Panc1 (cell line): ENCODE measurements around the gene NOTCH1. TPM values are rescaled to one million over a fixed set of nuclear protein-coding genes. Genes with fewer than 3 reads are reported as not detected.

Experiments
- ATAC-seq: fragments of 200-7000 bp; cut with Tn5 transposase; 2 replicates; pipeline ENCODE4 v1.9.1; 2020; ENCODE audit warnings: mild to moderate bottlenecking, moderate library complexity
- BruUV-seq: library from RNA; stranded (reverse); fragments of 400-500 nt; replicated peaks from 2 replicates; lab custom pipeline; 2021; lab: Mats Ljungman, UMichigan
- CTCF ChIA-PET: fragments of 300-600 bp; sonication (Branson Sonifier 250); formaldehyde crosslinking; loops from one replicate; lab custom pipeline; 2022; ENCODE audit warnings: antibody characterized with exemption; lab: Charles Lee
- POLR2A ChIA-PET: fragments of 300-600 bp; sonication (Branson Sonifier 250); formaldehyde crosslinking; loops from one replicate; lab custom pipeline; 2022; ENCODE audit warnings: antibody characterized with exemption; lab: Charles Lee
- DNase-seq: peaks from one replicate; pipeline ENCODE4 v3.0.0-alpha.2; 2010; ENCODE audit warnings: low read depth, low spot score
- H3K27ac ChIP-seq: 2 replicates; pipeline ENCODE4 v1.5.1; 2011; ENCODE audit warnings: mild to moderate bottlenecking, low read length, inconsistent platforms
- H3K27me3 ChIP-seq: fragments of 200-500 bp; sonication (Bioruptor generic); 2 replicates; pipeline ENCODE4 v1.6.0; 2014; ENCODE audit warnings: low read length, inconsistent platforms; ENCODE audit not compliant: control insufficient read depth, insufficient read depth
- H3K36me3 ChIP-seq: fragments of 200-500 bp; sonication (Bioruptor generic); 2 replicates; pipeline ENCODE4 v1.5.1; 2014; ENCODE audit warnings: inconsistent platforms, mild to moderate bottlenecking, low read length, moderate library complexity; ENCODE audit not compliant: control insufficient read depth, insufficient read depth
- H3K4me1 ChIP-seq: 2 replicates; pipeline ENCODE4 v1.5.1; 2011; ENCODE audit warnings: inconsistent platforms, mild to moderate bottlenecking, low read length, moderate library complexity; ENCODE audit not compliant: control insufficient read depth, insufficient read depth
- H3K4me3 ChIP-seq, 2 experiments: 2 replicates each; pipeline ENCODE4 v1.5.1; 2011 to 2012; ENCODE audit warnings: low read depth in 2 of 2, low read length in 2 of 2, mild to moderate bottlenecking in 2 of 2, inconsistent platforms in 1 of 2, moderate library complexity in 1 of 2
- H3K9me3 ChIP-seq: fragments of 200-500 bp; sonication (Bioruptor generic); 2 replicates; pipeline ENCODE4 v1.5.1; 2014; ENCODE audit warnings: low read depth, mild to moderate bottlenecking, inconsistent platforms, low read length, moderate library complexity; ENCODE audit not compliant: control insufficient read depth, insufficient read depth
- CTCF ChIP-seq: fragments of 450-650 bp; IDR thresholded peaks from 2 replicates; pipeline ENCODE4 v1.5.1; 2017; ENCODE audit warnings: mild to moderate bottlenecking
- POLR2AphosphoS5 ChIP-seq: IDR thresholded peaks from 2 replicates; pipeline ENCODE4 v1.6.1; 2012; ENCODE audit warnings: mild to moderate bottlenecking, low read depth, low read length, moderate library complexity
- REST ChIP-seq, 2 experiments: IDR thresholded peaks; 2 replicates each; pipeline ENCODE4 v1.6.1; 2011 to 2012; ENCODE audit warnings: low read depth in 2 of 2, control low read depth in 1 of 2, low read length in 1 of 2, mild to moderate bottlenecking in 1 of 2, moderate library complexity in 1 of 2; ENCODE audit not compliant: insufficient read depth in 1 of 2
- SIN3A ChIP-seq: IDR thresholded peaks from 2 replicates; pipeline ENCODE4 v1.6.1; 2012; ENCODE audit warnings: low read depth, mild to moderate bottlenecking, low read length, moderate library complexity, borderline replicate concordance; ENCODE audit not compliant: insufficient read depth
- TCF7L2 ChIP-seq: IDR thresholded peaks from 2 replicates; pipeline ENCODE4 v1.6.1; 2011; ENCODE audit warnings: mild to moderate bottlenecking, low read depth, low read length, inconsistent platforms
- in situ Hi-C: cut with HindIII; loops from 2 replicates; pipeline ENCODE4 v1.10.0; 2016; ENCODE audit warnings: low sequenced_read_pairs, low pct_unique_long_range_greater_than_20kb
- intact Hi-C: fragments of 100-400 bp; cut with micrococcal nuclease; formaldehyde crosslinking; loops from one replicate; pipeline ENCODE4 v1.10.0; 2022; ENCODE audit not compliant: unreplicated experiment
- total RNA-seq: library from RNA; stranded (reverse); gene quantifications from one replicate; pipeline ENCODE4 v1.2.1, GENCODE V29; 2021; ENCODE audit not compliant: unreplicated experiment

The NOTCH1 gene
- total RNA-seq, 1 experiment from 2014 or later, result 13.4 TPM

GRCh38 chr9:136572828-136573625 lies 27.2 kb upstream of the NOTCH1 start:
- TF ChIP-seq TCF7L2, result no peak
- TF ChIP-seq POLR2AphosphoS5, result no peak
- no peak for TF ChIP-seq REST (IDR thresholded peaks at IDR 0.05; ENCODE audit: insufficient read depth in 1 of 2, low read depth in 2 of 2, low read length in 1 of 2)
- no peak for TF ChIP-seq CTCF
- no peak for TF ChIP-seq SIN3A
- Histone ChIP-seq H3K4me3 (no peak overlapping the region), H3K9me3 (no peaks in the 10 kb centered on the region), H3K27me3 (no peaks in the 10 kb centered on the region), H3K27ac (no peak overlapping the region), H3K36me3 (no peaks in the 10 kb centered on the region), H3K4me1 (peaks cover 22% of the 10 kb centered on the region)
- no TSS peak for BruUV-seq
- intact Hi-C loops (no loop called here), in situ Hi-C loops (no loop called here)
- DNase-seq (no peak), ATAC-seq (no peak)
- POLR2A ChIA-PET, result no interaction called here
- CTCF ChIA-PET, result interaction anchor here (0.7 kb wide), 1 partner anchor 23 kb away, joined by 5 read pairs; no protein-coding TSS in a partner anchor

GRCh38 chr9:136572003-136572827 lies 26.4 kb upstream of the NOTCH1 start:
- POLR2A ChIA-PET, result no interaction called here

More at GRCh38 chr9:136572003-136572827, 26.4 kb upstream of the NOTCH1 start:
- DNase-seq, result no peak
- TF ChIP-seq TCF7L2 (no peak), SIN3A (no peak), REST (IDR thresholded peaks at IDR 0.05; ENCODE audit: insufficient read depth in 1 of 2, low read depth in 2 of 2, low read length in 1 of 2) (no peak), POLR2AphosphoS5 (no peak), CTCF (no peak)
- intact Hi-C loops, result no loop called here
- H3K27me3 ChIP-seq, result no peaks in the 10 kb centered on the region
- H3K9me3 ChIP-seq, result no peaks in the 10 kb centered on the region
- CTCF ChIA-PET, result no interaction called here
- in situ Hi-C loops, result no loop called here
- H3K36me3 ChIP-seq, result no peaks in the 10 kb centered on the region
- peaks cover 27% of the 10 kb centered on the region for H3K4me1 ChIP-seq
- ATAC-seq, result peak; percentile 11; the same call in 1 of the 2 replicates
- H3K4me3 ChIP-seq, result no peak overlapping the region
- BruUV-seq, result no TSS peak
- H3K27ac ChIP-seq, result no peak overlapping the region
